PFSK-1 (cell line): ENCODE measurements around the gene OR51M1.

ENCODE experiments used
- FOXP2 ChIP-seq: optimal IDR thresholded peaks from 2 replicates; pipeline ENCODE3; 2011; ENCODE audit warnings: borderline replicate concordance, control low read depth, inconsistent platforms; ENCODE audit not compliant: insufficient read depth; ENCODE audit errors: extremely low read length, extremely low read depth
- POLR2AphosphoS5 ChIP-seq: IDR thresholded peaks from 2 replicates; pipeline ENCODE4 v1.6.1; 2012; ENCODE audit warnings: low read depth, mild to moderate bottlenecking, control low read depth, low read length, moderate library complexity
- SIN3A ChIP-seq: IDR thresholded peaks from 2 replicates; pipeline ENCODE4 v1.6.1; 2012; ENCODE audit warnings: mild to moderate bottlenecking, low read length, moderate library complexity, borderline replicate concordance; ENCODE audit not compliant: insufficient read depth
- TAF1 ChIP-seq: IDR thresholded peaks from 2 replicates; pipeline ENCODE4 v1.6.1; 2012; ENCODE audit warnings: low read length, control low read depth, borderline replicate concordance; ENCODE audit not compliant: insufficient read depth
- TF ChIP-seq, protein P1 (sequence below), 2 experiments: IDR thresholded peaks; 2 replicates each; pipeline versions ENCODE4 v1.6.1 to v1.8.0; 2011 to 2012; ENCODE audit warnings: low read depth in 2 of 2, low read length in 2 of 2, control low read depth in 1 of 2, inconsistent platforms in 1 of 2, mild to moderate bottlenecking in 1 of 2, moderate library complexity in 1 of 2; ENCODE audit not compliant: insufficient read depth in 1 of 2

Gene OR51M1

DNA sequence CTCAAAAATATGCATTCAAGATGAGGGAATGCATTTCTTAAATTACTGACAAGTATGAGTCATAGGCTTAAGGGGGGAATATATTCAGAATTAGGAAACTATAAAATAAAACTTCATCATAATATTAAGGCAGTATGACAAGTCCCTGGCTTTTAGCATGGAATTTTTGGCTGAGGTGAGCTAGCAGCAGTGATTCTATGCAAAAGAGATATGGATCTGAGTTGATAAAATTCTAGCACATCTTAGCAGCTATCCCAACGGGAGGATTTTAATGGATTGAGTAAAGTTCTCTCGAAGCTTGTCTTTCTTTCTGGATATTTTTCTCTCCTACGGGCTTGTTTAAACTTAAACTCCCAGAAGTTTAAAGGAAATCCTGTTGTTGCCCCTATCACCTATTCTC lies 39.5 kb downstream of the OR51M1 start:
- no peak for TF ChIP-seq TAF1
- no peak for TF ChIP-seq FOXP2
- no peak for TF ChIP-seq SIN3A
- TF ChIP-seq, protein P1, sequence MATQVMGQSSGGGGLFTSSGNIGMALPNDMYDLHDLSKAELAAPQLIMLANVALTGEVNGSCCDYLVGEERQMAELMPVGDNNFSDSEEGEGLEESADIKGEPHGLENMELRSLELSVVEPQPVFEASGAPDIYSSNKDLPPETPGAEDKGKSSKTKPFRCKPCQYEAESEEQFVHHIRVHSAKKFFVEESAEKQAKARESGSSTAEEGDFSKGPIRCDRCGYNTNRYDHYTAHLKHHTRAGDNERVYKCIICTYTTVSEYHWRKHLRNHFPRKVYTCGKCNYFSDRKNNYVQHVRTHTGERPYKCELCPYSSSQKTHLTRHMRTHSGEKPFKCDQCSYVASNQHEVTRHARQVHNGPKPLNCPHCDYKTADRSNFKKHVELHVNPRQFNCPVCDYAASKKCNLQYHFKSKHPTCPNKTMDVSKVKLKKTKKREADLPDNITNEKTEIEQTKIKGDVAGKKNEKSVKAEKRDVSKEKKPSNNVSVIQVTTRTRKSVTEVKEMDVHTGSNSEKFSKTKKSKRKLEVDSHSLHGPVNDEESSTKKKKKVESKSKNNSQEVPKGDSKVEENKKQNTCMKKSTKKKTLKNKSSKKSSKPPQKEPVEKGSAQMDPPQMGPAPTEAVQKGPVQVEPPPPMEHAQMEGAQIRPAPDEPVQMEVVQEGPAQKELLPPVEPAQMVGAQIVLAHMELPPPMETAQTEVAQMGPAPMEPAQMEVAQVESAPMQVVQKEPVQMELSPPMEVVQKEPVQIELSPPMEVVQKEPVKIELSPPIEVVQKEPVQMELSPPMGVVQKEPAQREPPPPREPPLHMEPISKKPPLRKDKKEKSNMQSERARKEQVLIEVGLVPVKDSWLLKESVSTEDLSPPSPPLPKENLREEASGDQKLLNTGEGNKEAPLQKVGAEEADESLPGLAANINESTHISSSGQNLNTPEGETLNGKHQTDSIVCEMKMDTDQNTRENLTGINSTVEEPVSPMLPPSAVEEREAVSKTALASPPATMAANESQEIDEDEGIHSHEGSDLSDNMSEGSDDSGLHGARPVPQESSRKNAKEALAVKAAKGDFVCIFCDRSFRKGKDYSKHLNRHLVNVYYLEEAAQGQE (IDR thresholded peaks at IDR 0.05; ENCODE audit: insufficient read depth in 1 of 2, low read depth in 2 of 2, low read length in 2 of 2) = no peak
- TF ChIP-seq POLR2AphosphoS5 = no peak

DNA sequence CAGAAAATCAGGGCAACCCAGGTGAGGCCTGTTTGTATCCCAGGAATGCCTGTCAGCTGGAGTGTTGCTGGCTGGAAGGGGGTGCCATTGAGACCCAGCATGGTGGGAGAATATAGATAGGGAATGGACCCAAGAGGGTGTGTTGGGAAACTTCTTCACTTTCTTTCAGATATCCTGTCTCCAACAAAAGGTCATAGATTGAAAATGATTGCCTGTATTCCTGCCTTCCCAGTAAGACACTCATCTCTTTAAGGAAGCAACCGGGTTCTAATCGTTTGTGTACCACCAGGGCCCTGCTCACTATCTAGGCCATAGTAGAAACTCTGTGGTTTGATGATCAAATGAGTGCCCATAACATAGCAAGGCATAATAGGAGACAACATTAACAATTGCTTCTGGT lies 57.8 kb downstream of the OR51M1 start, which contains the start of gene OR51I1:
TSS of gene OR51I1 (minus strand) at position 101 of the 400 bp plus-strand sequence. CDS start at position 101, 0 bp downstream.
- TF ChIP-seq FOXP2 (no peak), TAF1 (no peak), POLR2AphosphoS5 (no peak), SIN3A (no peak)
- TF ChIP-seq, protein P1 (IDR thresholded peaks at IDR 0.05; ENCODE audit: insufficient read depth in 1 of 2, low read depth in 2 of 2, low read length in 2 of 2) = no peak
